ENCODE data around the gene ANKH. TPM values are rescaled to one million over a fixed set of nuclear protein-coding genes. Genes with fewer than 3 reads are reported as not detected.

Gene ANKH
- polyA plus RNA-seq, 3 donors = 2.4 to 6.3 (median 3.1) TPM

- H3K9ac ChIP-seq (ENCODE audit: insufficient read depth, low read length, poor library complexity, severe bottlenecking) = no peak overlapping the region
- Mint-ChIP-seq H3K4me1 (peaks cover 30% of the 10 kb centered on the region), H3K4me3 (no peak overlapping the region), H3K27me3 (ENCODE audit: low read depth in 3 of 3) (peaks cover 0 to 3% (median 0%) of the 10 kb centered on the region in 3 donors), H3K9me3 (peaks cover 0 to 3% (median 0%) of the 10 kb centered on the region in 7 donors), H3K36me3 (peaks cover 1 to 7% of the 10 kb centered on the region in 2 donors), H3K27ac (no peak overlapping the region)
- no peak overlapping the region for H2AFZ ChIP-seq (ENCODE audit: insufficient read depth, low read depth, low read length, poor library complexity, severe bottlenecking)
- no peaks in the 10 kb centered on the region for H3K9me3 ChIP-seq (replicated peaks in 1 of 2; ENCODE audit: control insufficient read depth in 1 of 2, insufficient read depth in 1 of 2, low read length in 2 of 2)
- no peak overlapping the region for H3K27ac ChIP-seq (ENCODE audit: low read depth in 1 of 2, low read length in 2 of 2)
- H3K79me2 ChIP-seq (ENCODE audit: insufficient read depth, low read length) = no peaks in the 10 kb centered on the region
- H3K4me1 ChIP-seq (ENCODE audit: control insufficient read depth in 1 of 2, insufficient read depth in 2 of 2, low read length in 2 of 2) = peaks cover 10 to 23% of the 10 kb centered on the region in 2 donors
- no peaks in the 10 kb centered on the region for H4K20me1 ChIP-seq (ENCODE audit: insufficient read depth, low read length)
- TF ChIP-seq, protein P1, sequence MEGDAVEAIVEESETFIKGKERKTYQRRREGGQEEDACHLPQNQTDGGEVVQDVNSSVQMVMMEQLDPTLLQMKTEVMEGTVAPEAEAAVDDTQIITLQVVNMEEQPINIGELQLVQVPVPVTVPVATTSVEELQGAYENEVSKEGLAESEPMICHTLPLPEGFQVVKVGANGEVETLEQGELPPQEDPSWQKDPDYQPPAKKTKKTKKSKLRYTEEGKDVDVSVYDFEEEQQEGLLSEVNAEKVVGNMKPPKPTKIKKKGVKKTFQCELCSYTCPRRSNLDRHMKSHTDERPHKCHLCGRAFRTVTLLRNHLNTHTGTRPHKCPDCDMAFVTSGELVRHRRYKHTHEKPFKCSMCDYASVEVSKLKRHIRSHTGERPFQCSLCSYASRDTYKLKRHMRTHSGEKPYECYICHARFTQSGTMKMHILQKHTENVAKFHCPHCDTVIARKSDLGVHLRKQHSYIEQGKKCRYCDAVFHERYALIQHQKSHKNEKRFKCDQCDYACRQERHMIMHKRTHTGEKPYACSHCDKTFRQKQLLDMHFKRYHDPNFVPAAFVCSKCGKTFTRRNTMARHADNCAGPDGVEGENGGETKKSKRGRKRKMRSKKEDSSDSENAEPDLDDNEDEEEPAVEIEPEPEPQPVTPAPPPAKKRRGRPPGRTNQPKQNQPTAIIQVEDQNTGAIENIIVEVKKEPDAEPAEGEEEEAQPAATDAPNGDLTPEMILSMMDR (IDR thresholded peaks at IDR 0.05) = no peak
- DNase-seq = no peak
- no peaks in the 10 kb centered on the region for H3K36me3 ChIP-seq (replicated peaks in 1 of 2; ENCODE audit: control insufficient read depth in 1 of 2, insufficient read depth in 2 of 2, low read length in 2 of 2)
- no peaks in the 10 kb centered on the region for H3K27me3 ChIP-seq (ENCODE audit: control insufficient read depth in 2 of 2, insufficient read depth in 2 of 2, low read length in 2 of 2)
- no peak overlapping the region for H3K4me2 ChIP-seq (replicated peaks; ENCODE audit: extremely low read depth, low read length, poor library complexity, severe bottlenecking)
- WGBS (ENCODE audit: insufficient coverage) = 94% methylated on average over 3 of the region's 6 CpGs
- intact Hi-C loops (cut with micrococcal nuclease) = no loop called here
- no peak overlapping the region for H3K4me3 ChIP-seq (replicated peaks in 1 of 3; ENCODE audit: low read depth in 2 of 3, low read length in 3 of 3)
These were observed 18.8 kb downstream of the ANKH start for GRCh38 chr5:14852779-14853178.

- Mint-ChIP-seq H3K27me3 (ENCODE audit: low read depth in 3 of 3) (peaks cover 0 to 3% (median 0%) of the 10 kb centered on the region in 3 donors), H3K4me1 (peaks cover 30% of the 10 kb centered on the region), H3K27ac (no peak overlapping the region), H3K36me3 (peaks cover 1 to 7% of the 10 kb centered on the region in 2 donors), H3K4me3 (no peak overlapping the region), H3K9me3 (peaks cover 0 to 3% (median 0%) of the 10 kb centered on the region in 7 donors)
- intact Hi-C loops (cut with micrococcal nuclease) = no loop called here
- Histone ChIP-seq H2AFZ (ENCODE audit: insufficient read depth, low read depth, low read length, poor library complexity, severe bottlenecking) (no peak overlapping the region), H4K20me1 (ENCODE audit: insufficient read depth, low read length) (no peaks in the 10 kb centered on the region), H3K9me3 (replicated peaks in 1 of 2; ENCODE audit: control insufficient read depth in 1 of 2, insufficient read depth in 1 of 2, low read length in 2 of 2) (no peaks in the 10 kb centered on the region), H3K9ac (ENCODE audit: insufficient read depth, low read length, poor library complexity, severe bottlenecking) (no peak overlapping the region), H3K27me3 (ENCODE audit: control insufficient read depth in 2 of 2, insufficient read depth in 2 of 2, low read length in 2 of 2) (no peaks in the 10 kb centered on the region), H3K4me2 (replicated peaks; ENCODE audit: extremely low read depth, low read length, poor library complexity, severe bottlenecking) (no peak overlapping the region), H3K27ac (ENCODE audit: low read depth in 1 of 2, low read length in 2 of 2) (no peak overlapping the region), H3K36me3 (replicated peaks in 1 of 2; ENCODE audit: control insufficient read depth in 1 of 2, insufficient read depth in 2 of 2, low read length in 2 of 2) (no peaks in the 10 kb centered on the region), H3K4me1 (ENCODE audit: control insufficient read depth in 1 of 2, insufficient read depth in 2 of 2, low read length in 2 of 2) (peaks cover 10 to 23% of the 10 kb centered on the region in 2 donors), H3K4me3 (replicated peaks in 1 of 3; ENCODE audit: low read depth in 2 of 3, low read length in 3 of 3) (no peak overlapping the region), H3K79me2 (ENCODE audit: insufficient read depth, low read length) (no peaks in the 10 kb centered on the region)
- no peak for DNase-seq
- TF ChIP-seq, protein P1 (IDR thresholded peaks at IDR 0.05) = no peak
These were observed 19.5 kb downstream of the ANKH start for GRCh38 chr5:14851999-14852526.
